CD14-positive monocyte (primary cell): ENCODE data around the gene RNF213. TPM values are rescaled to one million over a fixed set of nuclear protein-coding genes. Genes with fewer than 3 reads are reported as not detected.
A peak's percentile ranks its signal among the peaks of the same experiment; 100 is the strongest.

Source experiments
- DNase-seq, 3 donors: peaks; one replicate each; pipeline ENCODE4 v3.0.0-alpha.2; 2011 to 2022
- H2AFZ ChIP-seq: 2 replicates; pipeline ENCODE4 v1.6.0; 2012; ENCODE audit warnings: mild to moderate bottlenecking, low read depth, low read length, inconsistent platforms; ENCODE audit not compliant: insufficient read depth, poor library complexity, severe bottlenecking
- H3K27ac ChIP-seq, 2 donors: 1 replicate in 1 of 2; 2 replicates in 1 of 2; pipeline ENCODE4 v1.5.1; 2012 to 2013; ENCODE audit warnings: low read length in 2 of 2, control low read depth in 1 of 2, inconsistent platforms in 1 of 2, low read depth in 1 of 2, mild to moderate bottlenecking in 1 of 2
- H3K27me3 ChIP-seq, 2 donors: one replicate each; pipeline versions ENCODE4 v1.6.0 to v1.6.1; 2011 to 2013; ENCODE audit warnings: low read length in 2 of 2; ENCODE audit not compliant: control insufficient read depth in 2 of 2, insufficient read depth in 2 of 2
- H3K36me3 ChIP-seq, 2 donors: replicated peaks in 1 of 2; 1 replicate in 1 of 2; 2 replicates in 1 of 2; pipeline versions ENCODE4 v1.5.1 to v1.6.1; 2012 to 2013; ENCODE audit warnings: low read length in 2 of 2, control low read depth in 1 of 2, inconsistent platforms in 1 of 2, mild to moderate bottlenecking in 1 of 2; ENCODE audit not compliant: insufficient read depth in 2 of 2, control insufficient read depth in 1 of 2
- H3K4me1 ChIP-seq, 2 donors: 1 replicate in 1 of 2; 2 replicates in 1 of 2; pipeline versions ENCODE4 v1.5.1 to v1.6.1; 2012 to 2013; ENCODE audit warnings: low read length in 2 of 2, control low read depth in 1 of 2, inconsistent platforms in 1 of 2, mild to moderate bottlenecking in 1 of 2, moderate library complexity in 1 of 2; ENCODE audit not compliant: insufficient read depth in 2 of 2, control insufficient read depth in 1 of 2
- H3K4me2 ChIP-seq: replicated peaks from 2 replicates; pipeline ENCODE3; 2012; ENCODE audit warnings: low read length, moderate library complexity, mild to moderate bottlenecking; ENCODE audit not compliant: poor library complexity, severe bottlenecking; ENCODE audit errors: extremely low read depth
- H3K4me3 ChIP-seq, 3 experiments: fragments of 200-600 bp in 1 of 3; sonication (generic) in 1 of 3; replicated peaks in 1 of 3; 1 replicate in 2 of 3; 2 replicates in 1 of 3; pipeline ENCODE4 v1.5.1; 2011 to 2013; ENCODE audit warnings: low read length in 3 of 3, mild to moderate bottlenecking in 3 of 3, control low read depth in 2 of 3, low read depth in 2 of 3, inconsistent platforms in 1 of 3, moderate library complexity in 1 of 3
- H3K79me2 ChIP-seq: 2 replicates; pipeline ENCODE4 v1.6.0; 2012; ENCODE audit warnings: mild to moderate bottlenecking, control low read depth, inconsistent platforms, low read length, moderate library complexity; ENCODE audit not compliant: insufficient read depth
- H3K9ac ChIP-seq: 2 replicates; pipeline ENCODE4 v1.6.0; 2017; ENCODE audit warnings: low read length, mild to moderate bottlenecking; ENCODE audit not compliant: insufficient read depth, poor library complexity, severe bottlenecking
- H3K9me3 ChIP-seq, 2 donors: replicated peaks in 1 of 2; 1 replicate in 1 of 2; 2 replicates in 1 of 2; pipeline versions ENCODE4 v1.5.1 to v1.6.1; 2012 to 2013; ENCODE audit warnings: low read length in 2 of 2, control low read depth in 1 of 2; ENCODE audit not compliant: control insufficient read depth in 1 of 2, insufficient read depth in 1 of 2
- H4K20me1 ChIP-seq: 2 replicates; pipeline ENCODE4 v1.6.0; 2012; ENCODE audit warnings: mild to moderate bottlenecking, low read length, control low read depth, moderate library complexity; ENCODE audit not compliant: insufficient read depth
- H3K27ac Mint-ChIP-seq, 7 donors: one replicate each; pipeline ENCODE4 v1.8.0; 2020; ENCODE audit warnings: mild to moderate bottlenecking in 7 of 7, mixed read lengths in 7 of 7, moderate library complexity in 6 of 7, inconsistent platforms in 2 of 7
- H3K27me3 Mint-ChIP-seq, 3 donors: one replicate each; pipeline ENCODE4 v1.8.0; 2021 to 2022; ENCODE audit warnings: low read depth in 3 of 3, mild to moderate bottlenecking in 3 of 3, mixed read lengths in 3 of 3, moderate library complexity in 3 of 3, inconsistent platforms in 1 of 3
- H3K36me3 Mint-ChIP-seq, 2 donors: one replicate each; pipeline ENCODE4 v1.8.0; 2020; ENCODE audit warnings: mixed read lengths in 2 of 2, inconsistent platforms in 1 of 2, mild to moderate bottlenecking in 1 of 2
- H3K4me1 Mint-ChIP-seq: one replicate; pipeline ENCODE4 v1.8.0; 2020; ENCODE audit warnings: mild to moderate bottlenecking, mixed read lengths
- H3K4me3 Mint-ChIP-seq, 2 donors: one replicate each; pipeline ENCODE4 v1.8.0; 2020; ENCODE audit warnings: mild to moderate bottlenecking in 2 of 2, mixed read lengths in 2 of 2, moderate library complexity in 1 of 2
- H3K9me3 Mint-ChIP-seq, 7 donors: one replicate each; pipeline ENCODE4 v1.8.0; 2020 to 2022; ENCODE audit warnings: mixed read lengths in 7 of 7, mild to moderate bottlenecking in 6 of 7, moderate library complexity in 6 of 7, inconsistent platforms in 2 of 7
- CTCF ChIP-seq: fragments of 200-600 bp; IDR thresholded peaks from one replicate; pipeline ENCODE4 v1.8.0; 2022; ENCODE audit warnings: antibody characterized with exemption, mild to moderate bottlenecking
- whole genome bisulfite sequencing: methylation state at CpG from one replicate; pipeline ENCODE4 v1.1.5; 2013; ENCODE audit warnings: missing lambda C conversion rate; ENCODE audit not compliant: insufficient coverage; 5-methylcytosine and 5-hydroxymethylcytosine counted together
- intact Hi-C, 2 donors: fragments of 100-400 bp; cut with micrococcal nuclease; formaldehyde crosslinking; loops; one replicate each; pipeline versions ENCODE4 v1.15.0 to v1.15.1; 2023
- polyA plus RNA-seq, 3 donors: library from polyadenylated mRNA; depleted of rRNA in 1 of 3; unstranded in 2 of 3; stranded (reverse) in 1 of 3; fragments of 300-500 nt in 2 of 3; fragments of >200 nt in 1 of 3; fragmentation: Illumina TruSeq in 2 of 3; gene quantifications; 1 replicate in 2 of 3; 2 replicates in 1 of 3; pipeline ENCODE4 v1.2.3, GENCODE V29; 2012 to 2021

The RNF213 gene
- polyA plus RNA-seq, 3 donors = 10.3 to 196 (median 18.1) TPM

- intact Hi-C loops = no loop called here
- Histone ChIP-seq H3K4me1 (no peaks in the 10 kb centered on the region), H3K27ac (no peak overlapping the region), H3K4me3 (no peak overlapping the region), H4K20me1 (peaks cover 99% of the 10 kb centered on the region), H3K9me3 (no peaks in the 10 kb centered on the region), H3K27me3 (no peaks in the 10 kb centered on the region), H3K9ac (no peak overlapping the region), H3K4me2 (no peak overlapping the region), H3K79me2 (no peaks in the 10 kb centered on the region), H3K36me3 (peaks cover 93 to 100% of the 10 kb centered on the region in 2 donors), H2AFZ (no peak overlapping the region)
- Mint-ChIP-seq H3K27me3 (peaks cover 0 to 2% (median 0%) of the 10 kb centered on the region in 3 donors), H3K4me3 (no peak overlapping the region), H3K27ac (no peak overlapping the region), H3K4me1 (peaks cover 2% of the 10 kb centered on the region), H3K9me3 (peaks cover 0 to 4% (median 0%) of the 10 kb centered on the region in 7 donors), H3K36me3 (peaks cover 90 to 99% of the 10 kb centered on the region in 2 donors)
- DNase-seq = no peak
- TF ChIP-seq CTCF = no peak
- 100% methylated on average over 1 of the region's 7 CpGs for WGBS
Measured at GRCh38 chr17:80294210-80294609, 33.6 kb downstream of the RNF213 start.

GRCh38 chr17:80294653-80295052, 34.0 kb downstream of the RNF213 start:
- Mint-ChIP-seq H3K4me3 (no peak overlapping the region), H3K36me3 (peaks cover 91 to 99% of the 10 kb centered on the region in 2 donors)
- no peak overlapping the region for H3K4me2 ChIP-seq

More at GRCh38 chr17:80294653-80295052, 34.0 kb downstream of the RNF213 start:
- no peak for DNase-seq
- no peaks in the 10 kb centered on the region for H3K4me1 ChIP-seq
- WGBS = 96% methylated on average over 6 of the region's 6 CpGs
- peaks cover 0 to 4% (median 1%) of the 10 kb centered on the region in 7 donors for H3K9me3 Mint-ChIP-seq
- H3K9me3 ChIP-seq = no peaks in the 10 kb centered on the region
- TF ChIP-seq CTCF = no peak
- H4K20me1 ChIP-seq = peaks cover 99% of the 10 kb centered on the region
- no peaks in the 10 kb centered on the region for H3K79me2 ChIP-seq
- H3K4me3 ChIP-seq = no peak overlapping the region
- no peak overlapping the region for H2AFZ ChIP-seq
- H3K4me1 Mint-ChIP-seq = no peaks in the 10 kb centered on the region
- intact Hi-C loops = no loop called here
- peaks cover 0 to 2% (median 0%) of the 10 kb centered on the region in 3 donors for H3K27me3 Mint-ChIP-seq
- no peak overlapping the region for H3K27ac ChIP-seq
- H3K27me3 ChIP-seq = no peaks in the 10 kb centered on the region
- H3K9ac ChIP-seq = no peak overlapping the region
- H3K27ac Mint-ChIP-seq = peak overlapping the region in 2 of 7 donors; percentile 37 to 56
- H3K36me3 ChIP-seq = peaks cover 92 to 100% of the 10 kb centered on the region in 2 donors
